C1 segment of cervical spinal cord (tissue), 14 donors: ENCODE results near the gene ACADVL.
A peak's percentile ranks its signal among the peaks of the same experiment; 100 is the strongest.
"Not testable (repeated sequence)": the region's sequence is repeated elsewhere in the genome, so short reads cannot be mapped to it uniquely, and the experiment has no call there.

Experiments used
- DNase-seq, 14 donors: peaks; one replicate each; lab custom pipeline; 2025; lab: John Stamatoyannopoulos, UW

Gene ACADVL

DNA sequence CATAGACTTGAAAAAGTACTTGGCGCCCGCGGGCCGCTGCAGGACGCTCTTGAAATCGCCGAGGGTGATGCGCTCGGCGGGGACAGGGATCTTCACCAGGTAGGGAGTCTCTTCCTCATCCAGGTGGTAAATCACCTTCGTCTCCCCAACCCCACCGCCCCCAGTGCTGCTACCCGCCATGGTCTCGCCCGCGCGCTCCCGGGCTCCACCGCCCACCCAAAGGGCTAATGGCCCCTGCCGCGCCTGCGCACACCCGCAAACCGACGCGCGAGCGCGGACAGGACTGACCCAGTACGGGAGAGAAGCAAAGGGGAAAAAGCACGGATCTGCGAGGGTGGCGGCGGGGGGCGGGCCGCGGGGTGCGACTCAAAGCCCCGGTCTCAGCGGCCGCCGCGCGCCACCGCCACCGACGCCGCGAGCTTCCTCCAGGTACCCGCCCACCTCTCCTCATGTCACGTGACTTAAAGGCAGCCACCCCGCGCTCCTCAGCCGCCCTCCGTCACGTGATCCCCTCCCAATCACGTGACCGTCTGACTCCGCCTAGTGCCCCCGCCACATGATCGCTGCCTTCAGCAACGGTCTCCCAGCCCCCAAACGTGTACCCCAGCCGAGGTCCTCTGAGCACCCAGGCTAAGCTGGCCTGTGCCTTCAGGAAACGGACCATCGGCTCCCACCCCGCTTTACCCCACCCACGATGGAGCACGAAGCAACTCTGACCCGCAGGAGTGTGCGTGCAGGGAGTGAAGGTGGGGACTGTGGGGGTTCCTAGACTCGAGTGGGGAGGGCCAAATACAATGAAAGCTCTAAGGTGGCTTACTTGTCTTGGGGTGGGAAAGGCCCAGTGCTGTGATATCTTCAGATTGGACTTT lies 14.6 kb downstream of the ACADVL start, which contains the start of gene DVL2:
TSS of gene DVL2 (minus strand) at position 435 of the 869 bp plus-strand sequence. CDS start at position 180, 255 bp downstream.
- DNase-seq, result peak; percentile 72 to 96 (median 93)

DNA sequence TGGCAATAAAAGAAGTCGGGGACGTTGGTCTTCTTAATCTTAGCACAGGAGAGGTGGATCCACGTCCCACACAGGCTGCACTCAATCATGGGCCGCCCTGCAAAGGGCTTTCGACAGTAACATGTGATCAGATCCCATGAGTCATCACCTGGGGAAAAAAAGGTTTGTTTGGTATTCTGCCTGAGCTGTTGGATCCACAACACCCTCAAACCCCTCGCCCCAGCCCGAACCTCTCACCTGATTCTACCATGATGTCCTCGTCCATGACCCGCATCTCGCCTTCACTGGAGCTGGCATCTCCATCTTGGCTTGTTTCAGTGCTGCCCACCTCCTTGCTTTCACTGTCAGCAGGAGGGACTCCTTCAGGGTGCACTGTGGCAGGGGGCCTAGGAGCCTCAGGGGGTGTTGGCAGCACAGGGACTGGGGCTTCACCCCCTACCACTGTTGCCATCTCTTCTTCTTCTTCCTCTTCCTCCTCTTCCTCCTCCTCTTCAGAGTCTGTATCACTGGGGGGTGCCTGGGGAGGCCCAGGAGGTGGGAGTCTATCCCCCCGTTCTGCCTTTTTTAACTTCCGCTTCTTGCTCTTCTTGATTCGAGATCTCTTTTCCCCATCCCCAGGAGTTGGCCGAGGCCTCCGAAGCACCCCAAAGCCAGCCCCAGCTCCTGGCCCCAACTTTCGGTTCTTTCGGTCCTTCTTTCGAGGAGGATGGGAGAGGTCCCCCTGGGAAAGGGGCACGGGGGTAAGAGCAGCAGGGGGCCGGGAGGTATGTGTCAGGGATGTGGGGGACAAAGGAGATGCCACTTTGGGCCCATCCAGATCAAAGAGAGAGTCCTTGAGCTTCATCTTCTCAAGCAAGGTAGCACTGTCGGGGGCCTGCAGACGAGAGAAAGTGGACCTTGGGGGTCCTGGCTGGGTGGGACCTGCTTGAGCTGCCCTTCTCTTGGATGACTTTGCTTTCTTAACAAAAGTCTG lies 16.2 kb downstream of the ACADVL start:
- no peak for DNase-seq

DNA sequence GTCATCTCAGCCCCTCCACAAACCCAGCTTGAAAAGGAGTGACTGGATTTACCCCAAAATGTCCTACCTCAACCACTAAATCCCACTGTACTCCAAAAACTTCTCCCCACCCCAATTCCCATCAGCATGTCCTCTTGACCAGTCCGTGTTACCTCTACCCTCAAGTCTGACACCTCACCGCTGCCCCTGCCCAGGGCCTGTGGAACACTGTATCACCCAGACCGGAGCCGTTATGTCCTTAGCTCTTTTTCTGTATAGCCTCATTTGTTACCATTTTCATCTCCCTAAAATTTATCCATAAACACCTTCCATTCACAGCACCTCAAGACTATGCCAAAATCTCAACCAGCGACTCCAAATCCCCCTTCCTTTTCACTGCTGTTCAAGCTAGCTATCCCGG lies 17.1 kb downstream of the ACADVL start:
- no peak for DNase-seq

DNA sequence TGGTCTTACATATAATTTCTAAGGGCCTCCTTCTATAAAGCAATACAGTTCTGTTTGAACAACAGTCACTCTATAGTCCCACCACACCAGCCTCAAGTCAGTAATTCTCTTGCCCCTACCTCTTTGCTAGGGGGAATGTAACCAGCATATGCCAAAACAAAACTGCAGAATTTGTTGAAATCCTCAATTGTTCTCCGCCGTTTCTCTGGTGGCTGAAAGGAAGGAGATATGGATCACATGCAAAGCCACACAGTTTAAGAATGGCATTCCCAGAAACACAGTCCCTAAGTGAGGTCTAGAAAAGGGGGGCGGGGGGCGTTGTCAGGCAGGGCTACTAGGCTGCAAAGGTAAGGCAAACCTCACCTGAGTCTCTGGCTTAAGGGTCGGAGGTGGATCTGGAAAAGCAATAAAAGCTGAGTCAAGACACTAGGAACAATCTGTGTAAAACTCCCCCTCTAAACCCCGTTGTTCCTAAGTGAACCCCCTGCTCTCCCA lies 17.6 kb downstream of the ACADVL start:
- DNase-seq, result no peak

DNA sequence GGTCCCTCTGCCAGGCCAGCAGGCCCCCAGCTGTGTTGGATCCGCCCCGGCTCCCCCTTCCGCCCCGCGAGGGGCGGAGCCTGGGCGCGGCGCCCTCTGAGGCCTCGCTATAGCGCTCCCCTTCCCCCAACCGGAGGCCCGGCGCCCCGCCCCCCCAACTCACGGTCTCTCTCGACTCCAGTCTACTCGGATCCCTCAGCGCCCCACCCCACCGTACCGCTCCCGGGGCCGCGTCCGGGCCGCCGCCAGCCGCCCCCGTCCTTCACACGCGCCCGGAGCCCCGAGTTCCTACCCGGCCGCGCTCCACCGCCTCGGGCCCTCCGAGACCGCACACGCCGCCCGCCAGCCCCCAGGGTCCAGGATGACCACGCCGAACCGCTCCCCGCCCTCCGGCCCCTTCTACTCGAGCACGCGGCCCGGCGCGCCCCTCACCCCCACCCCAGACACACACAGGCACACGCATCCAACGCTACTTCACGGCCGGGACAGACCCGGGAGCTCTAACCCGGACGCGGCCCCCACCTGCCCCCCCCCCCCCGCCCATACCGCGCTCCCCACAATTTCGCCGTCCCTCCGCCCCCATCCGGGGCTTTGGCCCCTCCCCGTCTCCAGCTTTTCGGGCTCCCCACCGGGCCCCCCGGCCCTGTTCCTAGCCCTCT lies 18.2 kb downstream of the ACADVL start:
- DNase-seq, result peak in 13 of 14 donors; percentile 16 to 76 (median 45)

GRCh38 chr17:7238420-7239090 lies 18.8 kb downstream of the ACADVL start:
- DNase-seq, result peak in 3 of 14 donors; percentile 41 to 76 (median 66)

GRCh38 chr17:7239091-7240027 lies 19.6 kb downstream of the ACADVL start, which contains the start of gene PHF23:
PHF23 (minus strand) TSS chr17:7239457; CDS start chr17:7239279, 178 bp downstream.
- DNase-seq, result peak; percentile 96 to 100 (median 99)

- DNase-seq, result peak in 1 of 14 donors; percentile 34
These were observed 20.6 kb downstream of the ACADVL start for GRCh38 chr17:7240375-7240774.

DNA sequence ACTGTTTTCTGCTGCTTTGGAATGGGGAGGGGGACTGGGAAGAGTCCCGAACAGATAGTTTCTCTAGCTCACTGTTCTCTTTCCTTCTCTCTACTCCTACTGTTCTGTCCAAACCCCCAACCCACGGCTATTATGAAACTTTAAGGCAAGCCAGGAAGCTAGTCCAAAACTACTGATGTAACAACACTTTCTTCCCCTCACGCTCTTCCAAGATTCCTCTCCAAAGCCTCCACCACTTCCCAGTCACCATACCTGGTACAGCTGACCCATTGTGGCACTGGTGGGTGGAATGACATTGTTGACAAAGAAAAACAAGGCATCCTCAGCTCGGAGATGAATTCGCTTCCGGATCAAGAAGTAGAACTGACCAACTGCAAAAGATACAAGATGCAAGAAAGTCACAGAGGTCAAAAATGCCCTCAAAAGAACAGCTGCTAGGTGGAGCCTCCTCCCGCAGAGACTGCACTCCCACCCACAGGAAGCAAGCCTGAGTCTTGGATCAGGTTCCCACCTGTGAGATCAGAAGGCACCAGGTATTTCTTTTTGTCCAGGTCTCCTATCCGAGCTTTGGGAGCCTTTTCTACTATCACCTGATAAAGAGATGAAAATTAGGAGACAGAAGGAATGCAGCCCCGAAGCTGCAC lies 21.5 kb downstream of the ACADVL start:
- DNase-seq, result no peak

DNA sequence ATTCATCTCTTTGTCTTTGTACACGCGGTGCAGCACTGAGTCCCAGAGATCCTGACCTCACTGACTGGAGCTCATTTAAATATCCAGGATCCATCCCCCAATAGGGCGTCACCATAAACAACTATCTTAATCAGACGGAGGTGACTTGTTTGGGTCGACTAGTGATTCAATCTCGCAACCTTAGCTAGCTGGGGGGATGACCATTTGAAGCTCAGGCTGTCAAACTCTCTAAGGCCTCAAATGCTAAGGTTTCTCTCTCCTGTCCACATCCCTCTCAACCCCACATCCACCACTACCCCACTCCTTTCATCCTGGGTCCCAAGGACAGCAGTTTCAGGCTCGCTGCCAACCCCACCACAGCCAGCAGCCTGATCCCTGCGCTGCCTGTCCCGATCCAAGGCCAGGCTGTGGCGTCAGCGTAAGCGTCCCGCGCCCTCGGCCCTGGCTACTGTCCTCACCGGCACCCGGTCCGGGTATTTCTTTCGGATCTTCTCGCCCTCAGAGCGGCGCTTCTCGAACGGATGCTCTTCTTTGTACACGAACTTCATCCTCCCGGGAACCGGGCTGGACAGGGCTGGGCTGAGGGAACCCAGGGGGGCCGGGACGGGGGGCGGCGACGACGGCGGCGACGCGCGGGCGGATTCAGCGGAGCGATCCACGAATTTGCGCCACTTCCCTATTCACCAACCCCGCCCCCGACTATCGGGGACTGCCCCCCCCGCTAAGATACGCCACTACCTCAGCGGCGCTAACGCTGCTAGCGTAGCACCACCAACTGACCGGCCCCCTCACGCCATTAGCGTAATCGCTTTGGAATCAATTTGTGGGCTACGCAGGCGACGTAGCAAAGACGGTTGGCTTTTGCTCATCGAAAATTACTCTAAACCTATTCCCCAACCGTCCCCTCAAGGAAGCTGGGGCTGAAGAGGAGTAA lies 22.3 kb downstream of the ACADVL start, which contains the start of gene GABARAP:
TSS of gene GABARAP (minus strand) at position 667 of the 934 bp plus-strand sequence. CDS start at position 548, 119 bp downstream.
- peak; percentile 76 to 96 (median 92) for DNase-seq

DNA sequence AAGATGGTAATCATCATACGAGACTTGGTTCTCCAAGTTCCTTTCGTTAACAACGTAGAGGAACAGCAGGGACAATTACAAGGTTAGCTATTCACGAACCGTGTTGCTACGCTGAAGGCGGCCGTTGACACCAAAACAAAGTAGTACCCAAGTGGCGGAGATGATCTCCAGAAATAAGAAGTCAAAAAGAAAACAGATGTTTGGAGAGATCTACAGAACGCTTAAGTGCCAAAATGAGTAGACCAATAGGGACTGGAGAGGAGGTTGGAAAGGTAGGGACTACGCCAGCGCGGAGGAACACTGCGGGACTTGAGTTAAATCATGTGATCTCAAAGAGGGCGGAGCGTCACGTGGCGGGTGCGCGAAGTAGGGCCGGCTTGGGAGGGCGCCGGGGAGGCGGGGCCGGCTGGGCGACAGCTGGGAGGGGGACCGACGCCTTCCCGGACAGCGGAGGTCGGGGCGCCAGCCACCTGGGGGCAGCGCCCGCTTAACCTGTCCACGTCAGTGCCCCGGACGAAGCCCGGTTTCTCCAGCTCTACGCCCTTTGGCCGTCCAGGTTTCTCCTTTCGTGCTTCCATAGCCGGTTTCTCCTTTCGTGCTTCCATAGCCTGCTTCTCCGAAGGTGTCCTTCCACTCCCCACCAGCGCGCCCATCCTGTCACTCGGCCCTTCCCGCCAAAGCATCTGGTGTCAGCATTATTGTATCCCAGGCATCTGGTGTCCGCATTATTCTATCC lies 23.1 kb downstream of the ACADVL start:
- DNase-seq, result peak; percentile 62 to 96 (median 93)

- no peak for DNase-seq
These were observed 23.7 kb downstream of the ACADVL start for GRCh38 chr17:7243453-7243729.

- not testable (repeated sequence) for DNase-seq
These were observed 24.1 kb downstream of the ACADVL start for GRCh38 chr17:7243838-7244237.

DNA sequence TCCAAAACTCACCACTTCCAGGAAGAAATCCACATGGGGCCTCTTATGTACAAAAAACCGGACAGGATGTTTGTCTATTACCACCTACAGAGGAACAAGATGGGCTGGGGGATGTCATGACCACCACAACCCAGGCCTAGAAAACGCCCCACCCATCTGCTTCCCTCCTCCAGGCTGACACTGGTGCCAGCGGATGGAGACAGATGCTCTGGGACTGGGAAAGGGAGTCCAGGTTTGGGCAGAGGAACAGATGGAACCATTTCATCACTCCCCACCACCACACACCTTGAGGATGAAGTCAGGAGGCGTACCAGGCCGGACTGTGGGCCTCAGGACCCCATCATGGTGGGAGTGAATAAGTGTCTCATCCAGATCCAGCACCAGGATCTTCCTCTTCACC lies 27.0 kb downstream of the ACADVL start:
- no peak for DNase-seq

DNA sequence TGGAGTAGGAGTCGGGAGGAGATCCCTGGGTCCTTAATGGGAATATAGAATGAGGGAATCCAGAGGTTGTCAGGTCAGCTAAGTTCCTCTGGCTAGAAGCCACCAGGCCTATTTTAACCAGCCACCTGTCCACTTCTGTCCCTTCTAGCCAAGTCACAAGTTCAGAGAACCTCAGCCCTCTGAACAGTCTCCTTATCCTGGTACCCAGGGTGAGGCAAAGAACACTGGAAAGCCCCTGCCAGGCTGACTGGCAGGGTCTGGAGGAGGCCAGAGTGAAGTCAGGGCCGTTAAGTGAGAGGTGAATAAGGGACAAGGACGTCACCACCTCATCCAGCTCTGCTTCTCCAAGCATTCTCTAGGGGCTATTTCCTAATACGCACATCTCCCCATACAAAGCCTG lies 29.1 kb downstream of the ACADVL start:
- DNase-seq, result no peak

DNA sequence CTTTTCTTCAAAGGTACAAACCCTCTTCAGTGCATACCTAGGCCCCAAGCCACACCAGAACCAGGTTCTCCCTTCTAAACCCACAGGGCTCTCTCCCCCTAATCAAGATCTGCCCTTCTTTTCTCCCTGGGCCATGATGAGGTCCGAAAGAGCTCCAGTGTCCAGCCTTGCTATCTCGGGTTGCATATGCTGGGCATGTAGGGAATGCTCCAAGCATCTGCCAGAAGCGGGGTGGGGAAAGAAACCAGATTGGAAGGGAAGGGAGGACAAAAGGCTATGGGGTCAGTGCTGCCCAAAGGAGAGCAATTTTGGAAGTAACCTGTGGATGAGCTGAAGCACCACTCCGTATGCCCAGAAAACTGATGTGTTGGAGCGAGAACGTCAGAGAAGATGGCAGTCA lies 29.5 kb downstream of the ACADVL start:
- DNase-seq, result no peak

DNA sequence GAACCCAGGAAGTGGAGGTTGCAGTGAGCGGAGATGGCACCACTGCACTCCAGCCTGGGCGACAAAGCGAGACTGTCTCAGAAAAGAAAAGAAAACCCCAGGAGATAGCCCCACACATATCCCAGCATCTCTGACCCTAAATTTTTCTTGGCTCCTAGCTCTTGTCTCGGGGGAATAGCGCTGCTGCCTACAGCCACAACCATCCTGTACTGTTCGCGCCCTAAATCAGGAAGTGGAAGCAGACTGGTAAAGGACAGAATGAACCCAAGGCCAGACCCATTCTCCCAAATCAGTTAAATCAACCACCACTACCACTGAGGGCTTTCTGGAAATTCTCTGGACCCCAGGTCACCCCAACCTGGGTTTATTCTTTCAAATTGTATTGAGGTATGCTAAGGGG lies 30.1 kb downstream of the ACADVL start:
- DNase-seq, result no peak
